H9 (cell line): Measurements from ENCODE around the gene GRM3. TPM values are rescaled to one million over a fixed set of nuclear protein-coding genes. Genes with fewer than 3 reads are reported as not detected.
"Not testable (repeated sequence)": the region's sequence is repeated elsewhere in the genome, so short reads cannot be mapped to it uniquely, and the experiment has no call there.

Experiments
- DNase-seq: peaks from one replicate; pipeline ENCODE4 v3.0.0-alpha.2; 2017
- H2AFZ ChIP-seq: one replicate; pipeline ENCODE4 v1.6.1; 2013; ENCODE audit warnings: mild to moderate bottlenecking, low read length, control low read depth, moderate library complexity
- H2AK5ac ChIP-seq: 2 replicates; pipeline ENCODE4 v1.6.1; 2013; ENCODE audit warnings: low read length, control low read depth, mixed read lengths; ENCODE audit not compliant: insufficient read length
- H2BK120ac ChIP-seq: one replicate; pipeline ENCODE4 v1.6.1; 2013; ENCODE audit warnings: low read depth, mild to moderate bottlenecking, low read length, control low read depth, inconsistent platforms; ENCODE audit not compliant: poor library complexity, severe bottlenecking
- H2BK12ac ChIP-seq: 2 replicates; pipeline ENCODE4 v1.6.1; 2013; ENCODE audit warnings: low read length, control low read depth, mixed read lengths, low read depth; ENCODE audit not compliant: insufficient read length
- H2BK15ac ChIP-seq: 2 replicates; pipeline ENCODE4 v1.6.1; 2013; ENCODE audit warnings: low read depth, low read length, control low read depth
- H2BK20ac ChIP-seq: one replicate; pipeline ENCODE4 v1.6.1; 2013; ENCODE audit warnings: low read depth, mild to moderate bottlenecking, low read length, control low read depth, inconsistent platforms; ENCODE audit not compliant: poor library complexity, severe bottlenecking
- H2BK5ac ChIP-seq: 2 replicates; pipeline ENCODE4 v1.6.1; 2013; ENCODE audit warnings: low read length, control low read depth, mixed read lengths; ENCODE audit not compliant: insufficient read length
- H3K14ac ChIP-seq: 2 replicates; pipeline ENCODE4 v1.6.1; 2013; ENCODE audit warnings: low read length, control low read depth; ENCODE audit not compliant: insufficient read depth
- H3K18ac ChIP-seq: 2 replicates; pipeline ENCODE4 v1.6.1; 2013; ENCODE audit warnings: low read depth, mild to moderate bottlenecking, mixed read lengths, low read length, control low read depth; ENCODE audit not compliant: insufficient read length
- H3K23ac ChIP-seq: 2 replicates; pipeline ENCODE4 v1.6.1; 2013; ENCODE audit warnings: low read length, control low read depth, mixed read lengths, low read depth; ENCODE audit not compliant: insufficient read length
- H3K23me2 ChIP-seq: 2 replicates; pipeline ENCODE4 v1.6.1; 2013; ENCODE audit warnings: low read depth, mild to moderate bottlenecking, mixed read lengths, low read length, control low read depth; ENCODE audit not compliant: insufficient read length, poor library complexity, severe bottlenecking
- H3K27ac ChIP-seq: 2 replicates; pipeline ENCODE4 v1.5.1; 2013; ENCODE audit warnings: low read length, control low read depth, mixed read lengths, low read depth; ENCODE audit not compliant: insufficient read length
- H3K27me3 ChIP-seq: 2 replicates; pipeline ENCODE4 v1.6.1; 2013; ENCODE audit warnings: low read length, control low read depth, inconsistent platforms; ENCODE audit not compliant: insufficient read depth
- H3K4ac ChIP-seq: 2 replicates; pipeline ENCODE4 v1.6.1; 2013; ENCODE audit warnings: low read depth, mild to moderate bottlenecking, control low read depth, inconsistent platforms, low read length, moderate library complexity
- H3K4me1 ChIP-seq: 2 replicates; pipeline ENCODE4 v1.6.1; 2013; ENCODE audit warnings: low read length, control low read depth, inconsistent platforms; ENCODE audit not compliant: insufficient read depth
- H3K4me2 ChIP-seq: 2 replicates; pipeline ENCODE4 v1.6.1; 2013; ENCODE audit warnings: low read length, control low read depth, mixed read lengths; ENCODE audit not compliant: insufficient read length, insufficient read depth
- H3K56ac ChIP-seq: 2 replicates; pipeline ENCODE4 v1.6.1; 2013; ENCODE audit warnings: low read depth, mild to moderate bottlenecking, mixed read lengths, low read length, control low read depth; ENCODE audit not compliant: insufficient read length
- H3K79me1 ChIP-seq: 2 replicates; pipeline ENCODE4 v1.6.1; 2013; ENCODE audit warnings: low read depth, mild to moderate bottlenecking, moderate library complexity, low read length, control low read depth, inconsistent platforms; ENCODE audit not compliant: insufficient read depth, poor library complexity, severe bottlenecking
- H3K79me2 ChIP-seq: 2 replicates; pipeline ENCODE4 v1.6.1; 2013; ENCODE audit warnings: low read length, control low read depth, inconsistent platforms; ENCODE audit not compliant: insufficient read depth
- H3K9ac ChIP-seq: 2 replicates; pipeline ENCODE4 v1.6.1; 2013; ENCODE audit warnings: low read length, control low read depth, mixed read lengths; ENCODE audit not compliant: insufficient read length; ENCODE audit errors: extremely low read depth
- H3K9me3 ChIP-seq: one replicate; pipeline ENCODE4 v1.6.1; 2013; ENCODE audit warnings: low read depth, low read length, inconsistent platforms; ENCODE audit not compliant: control insufficient read depth
- H3T11ph ChIP-seq: one replicate; pipeline ENCODE4 v1.6.1; 2013; ENCODE audit warnings: mild to moderate bottlenecking, low read length, control low read depth, inconsistent platforms
- H4K20me1 ChIP-seq: one replicate; pipeline ENCODE4 v1.6.1; 2013; ENCODE audit not compliant: control insufficient read depth, insufficient read length, insufficient read depth
- H4K5ac ChIP-seq: 2 replicates; pipeline ENCODE4 v1.6.1; 2013; ENCODE audit warnings: low read depth, mild to moderate bottlenecking, mixed read lengths, low read length, control low read depth; ENCODE audit not compliant: insufficient read length
- H4K8ac ChIP-seq: replicated peaks from 2 replicates; pipeline ENCODE4 v1.6.1; 2013; ENCODE audit warnings: low read length, control low read depth, mixed read lengths, low read depth; ENCODE audit not compliant: insufficient read length
- H4K91ac ChIP-seq: 2 replicates; pipeline ENCODE4 v1.6.1; 2013; ENCODE audit warnings: low read depth, mild to moderate bottlenecking, moderate library complexity, mixed read lengths, low read length, control low read depth; ENCODE audit not compliant: insufficient read length
- H3K27ac Mint-ChIP-seq, 3 experiments: 2 replicates in 2 of 3; 3 replicates in 1 of 3; pipeline ENCODE4 v1.8.0; 2020 to 2021; ENCODE audit warnings: mixed read lengths in 3 of 3, mild to moderate bottlenecking in 1 of 3, moderate library complexity in 1 of 3
- H3K27me3 Mint-ChIP-seq: 2 replicates; pipeline ENCODE4 v1.8.0; 2021; ENCODE audit warnings: low read depth, mild to moderate bottlenecking, moderate library complexity, mixed read lengths
- H3K36me3 Mint-ChIP-seq, 3 experiments: 2 replicates in 2 of 3; 3 replicates in 1 of 3; pipeline ENCODE4 v1.8.0; 2020 to 2021; ENCODE audit warnings: low read depth in 3 of 3, mixed read lengths in 3 of 3; ENCODE audit not compliant: insufficient read depth in 1 of 3
- H3K4me1 Mint-ChIP-seq, 2 experiments: 2 replicates each; pipeline ENCODE4 v1.8.0; 2020; ENCODE audit warnings: mixed read lengths in 2 of 2
- H3K4me3 Mint-ChIP-seq, 2 experiments: 2 replicates in 1 of 2; 3 replicates in 1 of 2; pipeline ENCODE4 v1.8.0; 2020 to 2021; ENCODE audit warnings: mild to moderate bottlenecking in 2 of 2, mixed read lengths in 2 of 2, moderate library complexity in 1 of 2
- H3K9me3 Mint-ChIP-seq, 2 experiments: 2 replicates in 1 of 2; 3 replicates in 1 of 2; pipeline ENCODE4 v1.8.0; 2020; ENCODE audit warnings: mild to moderate bottlenecking in 2 of 2, mixed read lengths in 2 of 2, moderate library complexity in 1 of 2
- CTCF ChIP-seq: fragments of 200-600 bp; sonication (generic); conservative IDR thresholded peaks from 3 replicates; pipeline ENCODE4 v1.8.0; 2021; ENCODE audit warnings: antibody characterized with exemption, mild to moderate bottlenecking
- WGBS: extraction: QIAGEN DNeasy Blood & Tissue Kit; methylation state at CpG from one replicate; pipeline ENCODE4 v1.1.7; 2013; ENCODE audit warnings: missing lambda C conversion rate, low lambda C conversion rate, mixed read lengths; ENCODE audit not compliant: insufficient read length; ENCODE audit errors: extremely low coverage; 5-methylcytosine and 5-hydroxymethylcytosine counted together
- total RNA-seq: library from RNA; stranded (reverse); gene quantifications from 2 replicates; pipeline ENCODE4 v1.2.1, GENCODE V29; 2021

GRM3 gene
- total RNA-seq, 1 experiment from 2014 or later: 0.15 TPM

DNA sequence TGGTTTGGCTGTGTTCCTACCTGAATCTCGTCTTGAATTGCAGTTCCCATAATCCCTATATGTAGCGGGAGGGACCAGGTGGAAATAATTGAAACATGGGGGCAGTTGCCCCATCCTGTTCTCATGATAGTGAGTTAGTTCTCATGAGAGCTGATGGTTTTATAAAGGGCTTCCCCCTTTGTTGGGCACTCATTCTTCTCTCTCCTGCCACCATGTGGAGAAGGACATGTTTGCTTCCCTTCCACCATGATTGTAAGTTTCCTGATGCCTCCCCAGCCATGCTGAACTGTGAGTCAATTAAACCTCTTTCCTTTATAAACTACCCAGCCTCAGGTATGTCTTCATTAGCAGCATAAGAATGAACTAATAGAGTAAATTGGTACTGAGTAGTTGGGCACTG is 28.0 kb upstream of the GRM3 start:
- H2BK12ac ChIP-seq, H2BK5ac ChIP-seq, H3K14ac ChIP-seq, H3K4me1 Mint-ChIP-seq, H4K20me1 ChIP-seq, H3K4me2 ChIP-seq, H3K27ac ChIP-seq, H2BK20ac ChIP-seq, H3K27me3 ChIP-seq, H3K23me2 ChIP-seq, H3K27me3 Mint-ChIP-seq, H3K9ac ChIP-seq, H3T11ph ChIP-seq, H2AK5ac ChIP-seq, H3K18ac ChIP-seq, H3K4me1 ChIP-seq, H3K23ac ChIP-seq, H3K79me1 ChIP-seq, H3K27ac Mint-ChIP-seq, H2BK120ac ChIP-seq, H3K4ac ChIP-seq, H3K36me3 Mint-ChIP-seq, H3K9me3 ChIP-seq, H3K4me3 Mint-ChIP-seq, H3K56ac ChIP-seq, DNase-seq, H2AFZ ChIP-seq, H3K79me2 ChIP-seq, H4K8ac ChIP-seq, H4K91ac ChIP-seq, H2BK15ac ChIP-seq, H4K5ac ChIP-seq: not testable (repeated sequence)
- WGBS: no CpG with 5 or more reads among the region's 2 CpGs
- peak; percentile 57 for TF ChIP-seq CTCF
- peaks cover 6 to 18% of the 10 kb centered on the region in 2 experiments; a peak in 4 of 5 replicates for H3K9me3 Mint-ChIP-seq
